PC-9 (cell line): ENCODE data around the gene NLGN1. TPM values are rescaled to one million over a fixed set of nuclear protein-coding genes. Genes with fewer than 3 reads are reported as not detected.
A peak's percentile ranks its signal among the peaks of the same experiment; 100 is the strongest.

Experiments used
- BruUV-seq: library from RNA; stranded (reverse); fragments of 400-500 nt; replicated peaks from 2 replicates; lab custom pipeline; 2021; lab: Mats Ljungman, UMichigan
- CTCF ChIA-PET: fragments of 300-600 bp; sonication (Branson Sonifier 250); formaldehyde crosslinking; loops from one replicate; lab custom pipeline; 2022; ENCODE audit warnings: antibody characterized with exemption; lab: Charles Lee
- POLR2A ChIA-PET: fragments of 300-600 bp; sonication (Branson Sonifier 250); formaldehyde crosslinking; loops from one replicate; lab custom pipeline; 2022; ENCODE audit warnings: antibody characterized with exemption; ENCODE audit not compliant: unreplicated experiment; lab: Charles Lee
- DNase-seq, 2 experiments: peaks; one replicate each; pipeline versions ENCODE4 v3.0.0 to v3.0.0-alpha.2; 2015 to 2022; ENCODE audit warnings: mixed read lengths in 1 of 2
- H2AFZ ChIP-seq: fragments of 200-600 bp; sonication (generic); 2 replicates; pipeline ENCODE4 v1.8.1; 2017; ENCODE audit warnings: antibody characterized with exemption
- H3F3A ChIP-seq: fragments of 200-600 bp; sonication (generic); 2 replicates; pipeline ENCODE4 v1.8.1; 2017; ENCODE audit warnings: antibody characterized with exemption, mild to moderate bottlenecking, low read depth; ENCODE audit not compliant: insufficient read depth
- H3K27ac ChIP-seq: fragments of 200-600 bp; sonication (generic); 2 replicates; pipeline ENCODE4 v1.6.1; 2016; ENCODE audit warnings: mixed run types
- H3K27me3 ChIP-seq: fragments of 200-600 bp; sonication (generic); 2 replicates; pipeline ENCODE4 v1.6.1; 2016; ENCODE audit warnings: low read depth, mixed run types; ENCODE audit not compliant: insufficient read depth
- H3K36me3 ChIP-seq: fragments of 200-600 bp; sonication (generic); 2 replicates; pipeline ENCODE4 v1.6.1; 2016; ENCODE audit warnings: low read depth, mixed run types
- H3K4me1 ChIP-seq: fragments of 200-600 bp; sonication (generic); replicated peaks from 2 replicates; pipeline ENCODE4 v1.6.1; 2016; ENCODE audit warnings: mixed run types; ENCODE audit not compliant: insufficient read depth
- H3K4me2 ChIP-seq: fragments of 200-600 bp; sonication (generic); 2 replicates; pipeline ENCODE4 v1.6.1; 2017; ENCODE audit warnings: mixed run types
- H3K4me3 ChIP-seq: fragments of 200-600 bp; sonication (generic); 2 replicates; pipeline ENCODE4 v1.6.1; 2016; ENCODE audit warnings: mixed run types
- H3K79me2 ChIP-seq: fragments of 200-600 bp; sonication (generic); 2 replicates; pipeline ENCODE4 v1.6.1; 2017; ENCODE audit warnings: low read depth, mixed run types
- H3K9me2 ChIP-seq: fragments of 200-600 bp; sonication (generic); 2 replicates; pipeline ENCODE4 v1.8.1; 2017; ENCODE audit warnings: mild to moderate bottlenecking; ENCODE audit not compliant: insufficient read depth
- H3K9me3 ChIP-seq: fragments of 200-600 bp; sonication (generic); 2 replicates; pipeline ENCODE4 v1.8.1; 2016; ENCODE audit warnings: low read depth; ENCODE audit not compliant: insufficient read depth
- H4K20me1 ChIP-seq: fragments of 200-600 bp; sonication (generic); 2 replicates; pipeline ENCODE4 v1.8.1; 2017; ENCODE audit not compliant: insufficient read depth
- CTCF ChIP-seq: fragments of 200-600 bp; sonication (generic); conservative IDR thresholded peaks from 2 replicates; pipeline ENCODE4 v1.6.1; 2017; ENCODE audit warnings: mixed run types, antibody characterized with exemption, mild to moderate bottlenecking, moderate library complexity
- EZH2 ChIP-seq: fragments of 200-600 bp; sonication (generic); IDR thresholded peaks from 2 replicates; pipeline ENCODE4 v1.8.0; 2017; ENCODE audit warnings: antibody characterized with exemption, low read depth
- intact Hi-C: fragments of 100-400 bp; cut with micrococcal nuclease; formaldehyde crosslinking; loops from one replicate; pipeline ENCODE4 v1.10.0; 2022; ENCODE audit not compliant: unreplicated experiment
- total RNA-seq: library from RNA; stranded (reverse); gene quantifications from 2 replicates; pipeline ENCODE4 v1.2.3, GENCODE V29; 2021

The NLGN1 gene
- total RNA-seq, 1 experiment from 2014 or later, result 1.4 TPM

GRCh38 chr3:174125267-174125824 is 727.8 kb downstream of the NLGN1 start:
- ChIA-PET CTCF (interaction anchor here (0.6 kb wide), 1 partner anchor 1405 kb away, joined by 4 read pairs; no protein-coding TSS in a partner anchor), POLR2A (interaction anchor here (0.5 to 0.6 kb wide), 2 partner anchors 19 to 333 kb away, joined by 5 to 6 read pairs; no protein-coding TSS in a partner anchor)
- intact Hi-C loops, result loop anchor here (5.0 to 10.0 kb wide), 4 partner anchors 267 to 829 kb away; partner anchors contain the start of genes NAALADL2 and NLGN1
- no peaks in the 10 kb centered on the region for H3K36me3 ChIP-seq
- BruUV-seq, result no TSS peak
- H3K9me3 ChIP-seq, result no peaks in the 10 kb centered on the region; the same call in 1 of the 2 replicates
- H3K79me2 ChIP-seq, result no peaks in the 10 kb centered on the region
- H3K4me2 ChIP-seq, result no peak overlapping the region
- H3K27ac ChIP-seq, result no peak overlapping the region
- H3F3A ChIP-seq, result 0 out of 2 replicates have a peak, but pooled peaks cover 7% of the 10 kb centered on the region
- no peaks in the 10 kb centered on the region for H3K9me2 ChIP-seq
- peak in 1 of 2 experiments; percentile 8 for DNase-seq
- H3K27me3 ChIP-seq, result no peaks in the 10 kb centered on the region
- no peaks in the 10 kb centered on the region for H4K20me1 ChIP-seq
- H3K4me3 ChIP-seq, result no peak overlapping the region
- peak; percentile 55; the same call in 1 of the 2 replicates for TF ChIP-seq CTCF
- no peak for TF ChIP-seq EZH2
- peaks cover 13% of the 10 kb centered on the region for H3K4me1 ChIP-seq
- H2AFZ ChIP-seq, result no peak overlapping the region

GRCh38 chr3:174126990-174127758 is 729.6 kb downstream of the NLGN1 start:
- CTCF ChIA-PET, result no interaction called here
- Histone ChIP-seq H3K27ac (no peak overlapping the region), H3K79me2 (no peaks in the 10 kb centered on the region), H3K36me3 (no peaks in the 10 kb centered on the region), H2AFZ (no peak overlapping the region), H3K9me2 (no peaks in the 10 kb centered on the region), H4K20me1 (no peaks in the 10 kb centered on the region), H3K9me3 (no peaks in the 10 kb centered on the region), H3K4me3 (no peak overlapping the region), H3K27me3 (no peaks in the 10 kb centered on the region), H3F3A (0 out of 2 replicates have a peak, but pooled peaks cover 7% of the 10 kb centered on the region), H3K4me1 (peaks cover 13% of the 10 kb centered on the region), H3K4me2 (peak overlapping the region; percentile 21)
- peak; percentile 51 to 67 for DNase-seq
- POLR2A ChIA-PET, result no interaction called here
- TF ChIP-seq CTCF (no peak), EZH2 (no peak)
- intact Hi-C loops, result loop anchor here (2.0 to 10.0 kb wide), 5 partner anchors 265 to 828 kb away; partner anchors contain the start of genes NAALADL2 and NLGN1
- BruUV-seq, result no TSS peak

- ChIA-PET POLR2A (no interaction called here), CTCF (no interaction called here)
- no peak overlapping the region for H2AFZ ChIP-seq
- no peak for DNase-seq
- H3K4me1 ChIP-seq, result peaks cover 8% of the 10 kb centered on the region
- no peaks in the 10 kb centered on the region for H4K20me1 ChIP-seq
- no peak overlapping the region for H3K27ac ChIP-seq
- no TSS peak for BruUV-seq
- no peak overlapping the region for H3K4me2 ChIP-seq
- no peaks in the 10 kb centered on the region for H3K79me2 ChIP-seq
- intact Hi-C loops, result no loop called here
- H3K36me3 ChIP-seq, result no peaks in the 10 kb centered on the region
- TF ChIP-seq CTCF (no peak), EZH2 (no peak)
- H3K9me2 ChIP-seq, result no peaks in the 10 kb centered on the region
- H3K4me3 ChIP-seq, result no peak overlapping the region
- no peaks in the 10 kb centered on the region for H3K27me3 ChIP-seq
- 0 out of 2 replicates have a peak, but pooled peaks cover 4% of the 10 kb centered on the region for H3F3A ChIP-seq
- H3K9me3 ChIP-seq, result no peaks in the 10 kb centered on the region
Measured at GRCh38 chr3:174132006-174132405, 734.5 kb downstream of the NLGN1 start.
